Mesothelial cell of epicardium (in vitro differentiated cells): Measurements from ENCODE around the gene RPL22L1. TPM values are rescaled to one million over a fixed set of nuclear protein-coding genes. Genes with fewer than 3 reads are reported as not detected.

ENCODE experiments used
- DNase-seq, 2 experiments: peaks; one replicate each; pipeline ENCODE4 v3.0.0; 2021; ENCODE audit warnings: low spot score in 2 of 2; ENCODE audit not compliant: unreplicated experiment in 2 of 2
- H3K27ac Mint-ChIP-seq: 2 replicates; pipeline ENCODE4 v1.8.0; 2021; ENCODE audit warnings: mixed read lengths
- H3K27me3 Mint-ChIP-seq: 2 replicates; pipeline ENCODE4 v1.8.0; 2021; ENCODE audit warnings: low read depth, mixed read lengths
- H3K36me3 Mint-ChIP-seq: 2 replicates; pipeline ENCODE4 v1.8.0; 2021; ENCODE audit warnings: mixed read lengths
- H3K4me1 Mint-ChIP-seq: 2 replicates; pipeline ENCODE4 v1.8.0; 2021; ENCODE audit warnings: mixed read lengths
- H3K4me3 Mint-ChIP-seq: 2 replicates; pipeline ENCODE4 v1.8.0; 2021; ENCODE audit warnings: mild to moderate bottlenecking, moderate library complexity, mixed read lengths
- H3K9me3 Mint-ChIP-seq: 2 replicates; pipeline ENCODE4 v1.8.0; 2021; ENCODE audit warnings: mixed read lengths
- CTCF ChIP-seq: fragments of 200-600 bp; sonication (generic); IDR thresholded peaks from one replicate; pipeline ENCODE4 v1.5.0; 2021; ENCODE audit warnings: antibody characterized with exemption; ENCODE audit not compliant: unreplicated experiment
- total RNA-seq: library from RNA; stranded (reverse); gene quantifications from 3 replicates; pipeline ENCODE4 v1.2.1, GENCODE V29; 2021

The RPL22L1 gene
- total RNA-seq: 97.6 to 107 TPM (median 107 TPM) in 3 replicates

- DNase-seq: peak; percentile 76 to 87
- Mint-ChIP-seq H3K27me3 (no peaks in the 10 kb centered on the region), H3K4me3 (peak within 1 kb of the TSS; percentile 89), H3K36me3 (peaks cover 18% of the 10 kb centered on the region), H3K9me3 (peaks cover 9% of the 10 kb centered on the region), H3K4me1 (peaks cover 24% of the 10 kb centered on the region), H3K27ac (peak within 1 kb of the TSS; percentile 98)
- TF ChIP-seq CTCF: no peak
These were observed at the start of gene RPL22L1 for GRCh38 chr3:170869645-170870593. RPL22L1 (minus strand) TSS chr3:170870195; CDS start chr3:170870167, 28 bp downstream.

- DNase-seq: no peak
- no peaks in the 10 kb centered on the region for H3K4me1 Mint-ChIP-seq
- peaks cover 8% of the 10 kb centered on the region for H3K36me3 Mint-ChIP-seq
- no peak overlapping the region for H3K27ac Mint-ChIP-seq
- no peak for TF ChIP-seq CTCF
- no peaks in the 10 kb centered on the region for H3K27me3 Mint-ChIP-seq
- H3K9me3 Mint-ChIP-seq: peaks cover 56% of the 10 kb centered on the region
- no peak overlapping the region for H3K4me3 Mint-ChIP-seq
These were observed 48.7 kb upstream of the RPL22L1 start for GRCh38 chr3:170918715-170919114.

- no peaks in the 10 kb centered on the region for H3K27me3 Mint-ChIP-seq
- no peak for TF ChIP-seq CTCF
- no peak for DNase-seq
- H3K36me3 Mint-ChIP-seq: peaks cover 8% of the 10 kb centered on the region
- no peak overlapping the region for H3K4me3 Mint-ChIP-seq
- H3K4me1 Mint-ChIP-seq: no peaks in the 10 kb centered on the region
- peaks cover 32% of the 10 kb centered on the region for H3K9me3 Mint-ChIP-seq
- H3K27ac Mint-ChIP-seq: no peak overlapping the region
These were observed 44.7 kb upstream of the RPL22L1 start for GRCh38 chr3:170914690-170915089.

GRCh38 chr3:170914212-170914611 lies 44.2 kb upstream of the RPL22L1 start:
- no peak for DNase-seq
- Mint-ChIP-seq H3K36me3 (peaks cover 8% of the 10 kb centered on the region), H3K27me3 (no peaks in the 10 kb centered on the region), H3K9me3 (peaks cover 32% of the 10 kb centered on the region), H3K4me1 (no peaks in the 10 kb centered on the region), H3K27ac (no peak overlapping the region), H3K4me3 (no peak overlapping the region)
- no peak for TF ChIP-seq CTCF

GRCh38 chr3:170911051-170911450 lies 41.1 kb upstream of the RPL22L1 start:
- H3K27me3 Mint-ChIP-seq: peaks cover 11% of the 10 kb centered on the region
- TF ChIP-seq CTCF: no peak
- H3K27ac Mint-ChIP-seq: no peak overlapping the region
- H3K9me3 Mint-ChIP-seq: peaks cover 17% of the 10 kb centered on the region
- peaks cover 16% of the 10 kb centered on the region for H3K4me1 Mint-ChIP-seq
- H3K4me3 Mint-ChIP-seq: no peak overlapping the region
- no peak for DNase-seq
- no peaks in the 10 kb centered on the region for H3K36me3 Mint-ChIP-seq
